Activated B cell treated with CpG ODN at 0.5 μM for 24 hours (primary cell): ENCODE measurements around the gene SNAPC3. TPM values are rescaled to one million over a fixed set of nuclear protein-coding genes. Genes with fewer than 3 reads are reported as not detected.

Experiments
- ATAC-seq: fragments of 200-7000 bp; cut with Tn5 transposase; one replicate; pipeline ENCODE4 v1.10.0; 2021; ENCODE audit warnings: low read depth, mild to moderate bottlenecking, moderate library complexity
- CTCF ChIA-PET: fragments of 350-600 bp; sonication (Branson Sonifier 250); formaldehyde crosslinking; loops from one replicate; lab custom pipeline; 2021; ENCODE audit warnings: antibody characterized with exemption; lab: Charles Lee
- POLR2A ChIA-PET: fragments of 350-600 bp; sonication (Branson Sonifier 250); formaldehyde crosslinking; loops from one replicate; lab custom pipeline; 2021; ENCODE audit warnings: antibody characterized with exemption; lab: Charles Lee
- DNase-seq: peaks from one replicate; pipeline ENCODE4 v3.0.0; 2022
- H3K27ac Mint-ChIP-seq: one replicate; pipeline ENCODE4 v1.8.0; 2020; ENCODE audit warnings: mixed read lengths
- H3K27me3 Mint-ChIP-seq: one replicate; pipeline ENCODE4 v1.8.0; 2021; ENCODE audit warnings: mixed read lengths
- H3K36me3 Mint-ChIP-seq: one replicate; pipeline ENCODE4 v1.8.0; 2021; ENCODE audit warnings: low read depth, mixed read lengths
- H3K4me1 Mint-ChIP-seq: one replicate; pipeline ENCODE4 v1.8.0; 2021; ENCODE audit warnings: mixed read lengths
- H3K4me3 Mint-ChIP-seq: one replicate; pipeline ENCODE4 v1.8.0; 2020; ENCODE audit warnings: mild to moderate bottlenecking, mixed read lengths
- H3K9me3 Mint-ChIP-seq: one replicate; pipeline ENCODE4 v1.8.0; 2020; ENCODE audit warnings: mixed read lengths
- intact Hi-C: fragments of 100-400 bp; cut with micrococcal nuclease; formaldehyde crosslinking; loops from one replicate; pipeline ENCODE4 v1.15.1; 2024
- total RNA-seq: library from RNA; stranded (reverse); gene quantifications from 2 replicates; pipeline ENCODE4 v1.2.3, GENCODE V29; 2022
- TF ChIP-seq, protein P1 (sequence below): fragments of 200-600 bp; IDR thresholded peaks from one replicate; pipeline ENCODE4 v1.8.0; 2022; ENCODE audit warnings: antibody characterized with exemption, mild to moderate bottlenecking

SNAPC3 gene
- total RNA-seq, 1 donor from 2014 or later, result 36.4 TPM

DNA sequence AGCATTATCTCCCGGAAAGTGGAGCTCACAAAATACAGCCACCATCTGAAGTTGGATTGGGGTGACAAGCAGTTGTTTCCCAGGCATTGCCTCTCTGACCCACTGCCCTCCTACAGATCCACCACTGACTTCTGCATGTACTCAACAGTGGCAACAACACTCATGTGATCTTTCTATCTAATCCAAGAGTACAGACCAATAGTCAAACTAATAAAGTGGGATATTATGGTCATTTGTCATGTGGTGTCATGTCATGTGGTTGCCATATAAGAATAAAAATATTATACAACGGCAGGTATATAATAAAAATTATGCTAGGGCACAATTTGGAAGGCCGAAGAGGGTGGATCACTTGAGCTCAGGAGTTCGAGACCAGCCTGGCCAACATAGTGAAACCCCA, 33.0 kb upstream of the SNAPC3 start:
- CTCF ChIA-PET, result no interaction called here

DNA sequence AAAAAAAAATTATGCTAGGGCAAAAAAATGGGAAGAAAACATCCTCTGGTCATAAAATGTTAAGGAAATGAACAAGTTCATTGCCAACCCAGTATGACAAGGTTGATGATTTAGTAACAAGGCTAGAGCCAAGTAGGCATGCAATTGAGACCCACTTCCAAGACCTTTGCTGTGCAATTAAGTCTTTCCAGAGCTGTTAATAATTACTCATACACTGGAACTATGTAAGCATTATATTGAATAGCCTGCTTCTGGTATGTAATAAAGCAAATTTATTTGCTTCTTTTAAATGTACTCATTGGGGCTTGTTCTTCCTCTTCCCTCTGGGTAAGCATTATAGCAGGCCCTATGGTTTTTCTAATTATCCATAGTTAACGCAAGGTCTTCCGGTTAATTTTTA, 32.5 kb upstream of the SNAPC3 start:
- Mint-ChIP-seq H3K4me1 (no peaks in the 10 kb centered on the region), H3K9me3 (no peaks in the 10 kb centered on the region), H3K27me3 (peaks cover 1% of the 10 kb centered on the region), H3K36me3 (no peaks in the 10 kb centered on the region), H3K27ac (no peak overlapping the region), H3K4me3 (no peak overlapping the region)
- ATAC-seq, result no peak
- DNase-seq, result no peak
- CTCF ChIA-PET, result no interaction called here
- TF ChIP-seq, protein P1, sequence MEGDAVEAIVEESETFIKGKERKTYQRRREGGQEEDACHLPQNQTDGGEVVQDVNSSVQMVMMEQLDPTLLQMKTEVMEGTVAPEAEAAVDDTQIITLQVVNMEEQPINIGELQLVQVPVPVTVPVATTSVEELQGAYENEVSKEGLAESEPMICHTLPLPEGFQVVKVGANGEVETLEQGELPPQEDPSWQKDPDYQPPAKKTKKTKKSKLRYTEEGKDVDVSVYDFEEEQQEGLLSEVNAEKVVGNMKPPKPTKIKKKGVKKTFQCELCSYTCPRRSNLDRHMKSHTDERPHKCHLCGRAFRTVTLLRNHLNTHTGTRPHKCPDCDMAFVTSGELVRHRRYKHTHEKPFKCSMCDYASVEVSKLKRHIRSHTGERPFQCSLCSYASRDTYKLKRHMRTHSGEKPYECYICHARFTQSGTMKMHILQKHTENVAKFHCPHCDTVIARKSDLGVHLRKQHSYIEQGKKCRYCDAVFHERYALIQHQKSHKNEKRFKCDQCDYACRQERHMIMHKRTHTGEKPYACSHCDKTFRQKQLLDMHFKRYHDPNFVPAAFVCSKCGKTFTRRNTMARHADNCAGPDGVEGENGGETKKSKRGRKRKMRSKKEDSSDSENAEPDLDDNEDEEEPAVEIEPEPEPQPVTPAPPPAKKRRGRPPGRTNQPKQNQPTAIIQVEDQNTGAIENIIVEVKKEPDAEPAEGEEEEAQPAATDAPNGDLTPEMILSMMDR, result no peak
- intact Hi-C loops, result no loop called here
- POLR2A ChIA-PET, result no interaction called here

More for the DNA sequence above, 33.0 kb upstream of the SNAPC3 start:
- H3K9me3 Mint-ChIP-seq, result no peaks in the 10 kb centered on the region
- intact Hi-C loops, result no loop called here
- TF ChIP-seq, protein P1, result no peak
- ATAC-seq (no peak), DNase-seq (no peak)
- H3K27me3 Mint-ChIP-seq, result peaks cover 1% of the 10 kb centered on the region
- H3K27ac Mint-ChIP-seq, result no peak overlapping the region
- H3K4me1 Mint-ChIP-seq, result no peaks in the 10 kb centered on the region
- H3K36me3 Mint-ChIP-seq, result no peaks in the 10 kb centered on the region
- POLR2A ChIA-PET, result no interaction called here
- no peak overlapping the region for H3K4me3 Mint-ChIP-seq

DNA sequence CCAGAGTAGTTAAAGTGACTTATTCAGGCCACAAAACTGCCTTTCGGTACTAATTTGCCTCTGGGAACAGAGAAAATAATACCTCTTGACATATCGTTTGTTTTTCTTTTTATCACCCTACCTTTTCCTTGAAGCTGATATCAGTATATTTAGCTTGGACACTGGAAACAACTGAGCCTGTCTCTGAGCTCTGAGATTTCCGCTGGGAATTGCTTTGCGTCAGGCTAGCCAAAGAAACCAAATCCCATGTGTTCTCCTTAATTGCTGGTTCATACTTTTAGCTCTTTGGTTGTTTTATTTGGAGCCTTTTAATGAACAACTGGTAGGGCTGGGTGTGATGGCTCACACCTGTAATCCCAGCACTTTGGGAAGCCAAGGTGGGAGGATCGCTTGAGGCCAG, 30.3 kb upstream of the SNAPC3 start:
- no peaks in the 10 kb centered on the region for H3K36me3 Mint-ChIP-seq
- intact Hi-C loops, result no loop called here
- no peak overlapping the region for H3K27ac Mint-ChIP-seq
- no peak for ATAC-seq
- DNase-seq, result no peak
- peaks cover 1% of the 10 kb centered on the region for H3K27me3 Mint-ChIP-seq
- TF ChIP-seq, protein P1, result no peak
- H3K9me3 Mint-ChIP-seq, result no peaks in the 10 kb centered on the region
- H3K4me1 Mint-ChIP-seq, result no peaks in the 10 kb centered on the region
- H3K4me3 Mint-ChIP-seq, result no peak overlapping the region
- ChIA-PET POLR2A (no interaction called here), CTCF (no interaction called here)

DNA sequence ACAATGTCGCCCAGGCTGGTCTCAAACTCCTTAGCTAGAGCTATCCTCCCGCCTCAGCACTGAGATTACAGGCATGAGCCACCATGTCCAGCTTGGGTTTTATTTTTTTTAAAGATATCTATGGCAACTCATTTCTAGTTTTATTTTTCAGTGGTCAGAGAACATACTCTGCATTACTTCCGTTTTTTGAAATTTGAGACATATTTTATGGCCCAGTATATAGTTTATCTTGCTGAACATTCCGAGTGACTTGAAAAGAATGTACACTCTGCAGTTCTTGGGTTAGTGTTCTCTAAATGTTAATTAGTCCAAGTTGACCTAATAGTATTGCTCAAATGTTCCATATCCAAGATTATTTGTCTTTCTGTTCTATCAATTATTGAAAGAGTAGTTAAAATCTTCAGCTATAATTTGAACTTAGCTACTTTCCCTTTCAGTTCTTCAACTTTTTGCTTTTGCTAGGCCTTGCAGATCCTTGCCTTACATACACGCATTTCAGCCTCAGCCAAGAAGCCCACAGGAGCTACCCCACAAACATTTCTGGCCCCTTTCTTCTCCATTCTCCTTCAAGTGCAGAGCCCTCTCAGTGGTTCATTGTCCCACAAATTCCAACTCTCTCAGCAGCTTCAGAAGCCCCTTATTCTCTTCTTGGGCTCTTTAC, 22.3 kb upstream of the SNAPC3 start:
- DNase-seq (no peak), ATAC-seq (no peak)
- Mint-ChIP-seq H3K36me3 (no peaks in the 10 kb centered on the region), H3K27ac (no peak overlapping the region), H3K4me3 (no peak overlapping the region), H3K9me3 (peaks cover 2% of the 10 kb centered on the region), H3K27me3 (no peaks in the 10 kb centered on the region), H3K4me1 (no peaks in the 10 kb centered on the region)
- intact Hi-C loops, result no loop called here
- ChIA-PET POLR2A (no interaction called here), CTCF (no interaction called here)
- TF ChIP-seq, protein P1, result no peak

DNA sequence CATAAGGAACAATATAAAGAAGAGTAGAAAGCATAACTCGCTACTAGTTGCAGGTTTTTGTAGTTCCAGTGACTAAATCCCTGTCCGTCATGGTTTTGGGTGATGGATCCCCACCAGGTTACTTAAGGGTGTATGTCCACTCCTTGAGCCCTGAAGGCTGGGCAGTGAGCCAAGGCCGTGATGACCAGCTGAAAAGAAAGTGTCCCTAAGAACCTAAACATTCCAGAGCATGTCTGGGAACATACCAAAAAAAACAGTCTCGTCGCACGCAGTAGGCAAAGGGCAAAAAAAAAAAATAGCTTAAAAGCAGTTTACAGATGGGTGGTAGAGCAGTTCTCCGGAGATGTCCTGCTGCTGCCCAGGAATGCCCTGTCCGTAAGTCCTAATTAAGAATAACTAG, 21.4 kb upstream of the SNAPC3 start:
- Mint-ChIP-seq H3K27ac (no peak overlapping the region), H3K9me3 (peaks cover 2% of the 10 kb centered on the region), H3K36me3 (no peaks in the 10 kb centered on the region), H3K27me3 (no peaks in the 10 kb centered on the region), H3K4me3 (no peak overlapping the region), H3K4me1 (no peaks in the 10 kb centered on the region)
- CTCF ChIA-PET, result interaction anchor here (0.7 kb wide), 1 partner anchor 160 kb away, joined by 3 read pairs; no protein-coding TSS in a partner anchor
- POLR2A ChIA-PET, result no interaction called here
- TF ChIP-seq, protein P1, result no peak
- intact Hi-C loops, result no loop called here
- ATAC-seq (no peak), DNase-seq (no peak)
